GM10266 (cell line): ENCODE data around the gene SIX3.
A peak's percentile ranks its signal among the peaks of the same experiment; 100 is the strongest.

Source experiments
- DNase-seq: peaks from one replicate; pipeline ENCODE4 v3.0.0; 2012; ENCODE audit errors: extremely low spot score
- CTCF ChIP-seq: IDR thresholded peaks from 2 replicates; pipeline ENCODE4 v1.5.1; 2012; ENCODE audit warnings: mild to moderate bottlenecking, low read depth; ENCODE audit not compliant: control insufficient read depth, insufficient read depth; ENCODE audit errors: missing control alignments

The SIX3 gene

GRCh38 chr2:44926957-44927356 lies 14.5 kb upstream of the SIX3 start:
- no peak for TF ChIP-seq CTCF
- no peak for DNase-seq

- TF ChIP-seq CTCF = no peak
- DNase-seq = no peak
These were observed 13.5 kb upstream of the SIX3 start for GRCh38 chr2:44927985-44928482.

GRCh38 chr2:44928483-44929158 lies 12.9 kb upstream of the SIX3 start:
- no peak for TF ChIP-seq CTCF
- peak; percentile 22 for DNase-seq

GRCh38 chr2:44929159-44929734 lies 12.3 kb upstream of the SIX3 start:
- TF ChIP-seq CTCF = no peak

GRCh38 chr2:44929735-44930273 lies 11.7 kb upstream of the SIX3 start:
- peak; percentile 19 for DNase-seq
- no peak for TF ChIP-seq CTCF

More at GRCh38 chr2:44929159-44929734, 12.3 kb upstream of the SIX3 start:
- DNase-seq = no peak

- DNase-seq = peak; percentile 47
- no peak for TF ChIP-seq CTCF
These were observed 11.0 kb upstream of the SIX3 start for GRCh38 chr2:44930274-44931197.
